H9 (cell line): ENCODE results near the gene NDOR1. TPM values are rescaled to one million over a fixed set of nuclear protein-coding genes. Genes with fewer than 3 reads are reported as not detected.

Source experiments
- DNase-seq: peaks from one replicate; pipeline ENCODE4 v3.0.0-alpha.2; 2017
- H2AFZ ChIP-seq: one replicate; pipeline ENCODE4 v1.6.1; 2013; ENCODE audit warnings: mild to moderate bottlenecking, low read length, control low read depth, moderate library complexity
- H2AK5ac ChIP-seq: 2 replicates; pipeline ENCODE4 v1.6.1; 2013; ENCODE audit warnings: low read length, control low read depth, mixed read lengths; ENCODE audit not compliant: insufficient read length
- H2BK120ac ChIP-seq: one replicate; pipeline ENCODE4 v1.6.1; 2013; ENCODE audit warnings: low read depth, mild to moderate bottlenecking, low read length, control low read depth, inconsistent platforms; ENCODE audit not compliant: poor library complexity, severe bottlenecking
- H2BK12ac ChIP-seq: 2 replicates; pipeline ENCODE4 v1.6.1; 2013; ENCODE audit warnings: low read length, control low read depth, mixed read lengths, low read depth; ENCODE audit not compliant: insufficient read length
- H2BK15ac ChIP-seq: 2 replicates; pipeline ENCODE4 v1.6.1; 2013; ENCODE audit warnings: low read depth, low read length, control low read depth
- H2BK20ac ChIP-seq: one replicate; pipeline ENCODE4 v1.6.1; 2013; ENCODE audit warnings: low read depth, mild to moderate bottlenecking, low read length, control low read depth, inconsistent platforms; ENCODE audit not compliant: poor library complexity, severe bottlenecking
- H2BK5ac ChIP-seq: 2 replicates; pipeline ENCODE4 v1.6.1; 2013; ENCODE audit warnings: low read length, control low read depth, mixed read lengths; ENCODE audit not compliant: insufficient read length
- H3K14ac ChIP-seq: 2 replicates; pipeline ENCODE4 v1.6.1; 2013; ENCODE audit warnings: low read length, control low read depth; ENCODE audit not compliant: insufficient read depth
- H3K18ac ChIP-seq: 2 replicates; pipeline ENCODE4 v1.6.1; 2013; ENCODE audit warnings: low read depth, mild to moderate bottlenecking, mixed read lengths, low read length, control low read depth; ENCODE audit not compliant: insufficient read length
- H3K23ac ChIP-seq: 2 replicates; pipeline ENCODE4 v1.6.1; 2013; ENCODE audit warnings: low read length, control low read depth, mixed read lengths, low read depth; ENCODE audit not compliant: insufficient read length
- H3K23me2 ChIP-seq: 2 replicates; pipeline ENCODE4 v1.6.1; 2013; ENCODE audit warnings: low read depth, mild to moderate bottlenecking, mixed read lengths, low read length, control low read depth; ENCODE audit not compliant: insufficient read length, poor library complexity, severe bottlenecking
- H3K27ac ChIP-seq: 2 replicates; pipeline ENCODE4 v1.5.1; 2013; ENCODE audit warnings: low read length, control low read depth, mixed read lengths, low read depth; ENCODE audit not compliant: insufficient read length
- H3K27me3 ChIP-seq: 2 replicates; pipeline ENCODE4 v1.6.1; 2013; ENCODE audit warnings: low read length, control low read depth, inconsistent platforms; ENCODE audit not compliant: insufficient read depth
- H3K4ac ChIP-seq: 2 replicates; pipeline ENCODE4 v1.6.1; 2013; ENCODE audit warnings: low read depth, mild to moderate bottlenecking, control low read depth, inconsistent platforms, low read length, moderate library complexity
- H3K4me1 ChIP-seq: 2 replicates; pipeline ENCODE4 v1.6.1; 2013; ENCODE audit warnings: low read length, control low read depth, inconsistent platforms; ENCODE audit not compliant: insufficient read depth
- H3K4me2 ChIP-seq: 2 replicates; pipeline ENCODE4 v1.6.1; 2013; ENCODE audit warnings: low read length, control low read depth, mixed read lengths; ENCODE audit not compliant: insufficient read length, insufficient read depth
- H3K56ac ChIP-seq: 2 replicates; pipeline ENCODE4 v1.6.1; 2013; ENCODE audit warnings: low read depth, mild to moderate bottlenecking, mixed read lengths, low read length, control low read depth; ENCODE audit not compliant: insufficient read length
- H3K79me1 ChIP-seq: 2 replicates; pipeline ENCODE4 v1.6.1; 2013; ENCODE audit warnings: low read depth, mild to moderate bottlenecking, moderate library complexity, low read length, control low read depth, inconsistent platforms; ENCODE audit not compliant: insufficient read depth, poor library complexity, severe bottlenecking
- H3K79me2 ChIP-seq: 2 replicates; pipeline ENCODE4 v1.6.1; 2013; ENCODE audit warnings: low read length, control low read depth, inconsistent platforms; ENCODE audit not compliant: insufficient read depth
- H3K9ac ChIP-seq: 2 replicates; pipeline ENCODE4 v1.6.1; 2013; ENCODE audit warnings: low read length, control low read depth, mixed read lengths; ENCODE audit not compliant: insufficient read length; ENCODE audit errors: extremely low read depth
- H3K9me3 ChIP-seq: one replicate; pipeline ENCODE4 v1.6.1; 2013; ENCODE audit warnings: low read depth, low read length, inconsistent platforms; ENCODE audit not compliant: control insufficient read depth
- H3T11ph ChIP-seq: one replicate; pipeline ENCODE4 v1.6.1; 2013; ENCODE audit warnings: mild to moderate bottlenecking, low read length, control low read depth, inconsistent platforms
- H4K20me1 ChIP-seq: one replicate; pipeline ENCODE4 v1.6.1; 2013; ENCODE audit not compliant: control insufficient read depth, insufficient read length, insufficient read depth
- H4K5ac ChIP-seq: 2 replicates; pipeline ENCODE4 v1.6.1; 2013; ENCODE audit warnings: low read depth, mild to moderate bottlenecking, mixed read lengths, low read length, control low read depth; ENCODE audit not compliant: insufficient read length
- H4K8ac ChIP-seq: replicated peaks from 2 replicates; pipeline ENCODE4 v1.6.1; 2013; ENCODE audit warnings: low read length, control low read depth, mixed read lengths, low read depth; ENCODE audit not compliant: insufficient read length
- H4K91ac ChIP-seq: 2 replicates; pipeline ENCODE4 v1.6.1; 2013; ENCODE audit warnings: low read depth, mild to moderate bottlenecking, moderate library complexity, mixed read lengths, low read length, control low read depth; ENCODE audit not compliant: insufficient read length
- H3K27ac Mint-ChIP-seq, 3 experiments: 2 replicates in 2 of 3; 3 replicates in 1 of 3; pipeline ENCODE4 v1.8.0; 2020 to 2021; ENCODE audit warnings: mixed read lengths in 3 of 3, mild to moderate bottlenecking in 1 of 3, moderate library complexity in 1 of 3
- H3K27me3 Mint-ChIP-seq: 2 replicates; pipeline ENCODE4 v1.8.0; 2021; ENCODE audit warnings: low read depth, mild to moderate bottlenecking, moderate library complexity, mixed read lengths
- H3K36me3 Mint-ChIP-seq, 3 experiments: 2 replicates in 2 of 3; 3 replicates in 1 of 3; pipeline ENCODE4 v1.8.0; 2020 to 2021; ENCODE audit warnings: low read depth in 3 of 3, mixed read lengths in 3 of 3; ENCODE audit not compliant: insufficient read depth in 1 of 3
- H3K4me1 Mint-ChIP-seq, 2 experiments: 2 replicates each; pipeline ENCODE4 v1.8.0; 2020; ENCODE audit warnings: mixed read lengths in 2 of 2
- H3K4me3 Mint-ChIP-seq, 2 experiments: 2 replicates in 1 of 2; 3 replicates in 1 of 2; pipeline ENCODE4 v1.8.0; 2020 to 2021; ENCODE audit warnings: mild to moderate bottlenecking in 2 of 2, mixed read lengths in 2 of 2, moderate library complexity in 1 of 2
- H3K9me3 Mint-ChIP-seq, 2 experiments: 2 replicates in 1 of 2; 3 replicates in 1 of 2; pipeline ENCODE4 v1.8.0; 2020; ENCODE audit warnings: mild to moderate bottlenecking in 2 of 2, mixed read lengths in 2 of 2, moderate library complexity in 1 of 2
- CTCF ChIP-seq: fragments of 200-600 bp; sonication (generic); conservative IDR thresholded peaks from 3 replicates; pipeline ENCODE4 v1.8.0; 2021; ENCODE audit warnings: antibody characterized with exemption, mild to moderate bottlenecking
- WGBS: extraction: QIAGEN DNeasy Blood & Tissue Kit; methylation state at CpG from one replicate; pipeline ENCODE4 v1.1.7; 2013; ENCODE audit warnings: missing lambda C conversion rate, low lambda C conversion rate, mixed read lengths; ENCODE audit not compliant: insufficient read length; ENCODE audit errors: extremely low coverage; 5-methylcytosine and 5-hydroxymethylcytosine counted together
- total RNA-seq: library from RNA; stranded (reverse); gene quantifications from 2 replicates; pipeline ENCODE4 v1.2.1, GENCODE V29; 2021

Gene NDOR1
- total RNA-seq, 1 experiment from 2014 or later, result 44.1 TPM

GRCh38 chr9:137232101-137232500 lies 26.6 kb downstream of the NDOR1 start:
- Histone ChIP-seq H2BK12ac (no peak overlapping the region), H3K18ac (no peak overlapping the region), H2BK120ac (no peak overlapping the region), H2BK20ac (no peak overlapping the region), H3T11ph (no peak overlapping the region), H3K4ac (no peak overlapping the region), H3K4me1 (peaks cover 2% of the 10 kb centered on the region; the same call in 1 of the 2 replicates), H3K56ac (no peak overlapping the region), H4K8ac (no peak overlapping the region), H2BK15ac (no peak overlapping the region), H3K27ac (no peak overlapping the region), H3K4me2 (no peak overlapping the region), H2BK5ac (no peak overlapping the region), H4K5ac (no peak overlapping the region), H3K23me2 (no peaks in the 10 kb centered on the region), H4K20me1 (no peaks in the 10 kb centered on the region), H3K79me2 (no peaks in the 10 kb centered on the region), H3K27me3 (no peaks in the 10 kb centered on the region), H3K9ac (no peak overlapping the region), H4K91ac (no peak overlapping the region), H3K9me3 (no peaks in the 10 kb centered on the region), H2AFZ (no peak overlapping the region), H2AK5ac (no peak overlapping the region), H3K79me1 (no peaks in the 10 kb centered on the region), H3K14ac (no peak overlapping the region), H3K23ac (no peak overlapping the region)
- TF ChIP-seq CTCF, result no peak
- no peaks in the 10 kb centered on the region for H3K9me3 Mint-ChIP-seq
- H3K4me3 Mint-ChIP-seq, result no peak overlapping the region
- H3K4me1 Mint-ChIP-seq, result peaks cover 7 to 11% of the 10 kb centered on the region in 2 experiments
- no CpG with 5 or more reads among the region's 10 CpGs for WGBS
- peaks cover 7% of the 10 kb centered on the region for H3K27me3 Mint-ChIP-seq
- H3K27ac Mint-ChIP-seq, result no peak overlapping the region
- no peak for DNase-seq
- no peaks in the 10 kb centered on the region for H3K36me3 Mint-ChIP-seq
